Naive thymus-derived CD4-positive, alpha-beta T cell (primary cell): Measurements from ENCODE around the gene RHOBTB3. TPM values are rescaled to one million over a fixed set of nuclear protein-coding genes. Genes with fewer than 3 reads are reported as not detected.

Experiments used
- ATAC-seq: fragments of 150-1000 bp; cut with Tn5 transposase; 2 replicates; pipeline ENCODE4 v1.10.0; 2021; ENCODE audit warnings: mild to moderate bottlenecking, moderate library complexity
- CTCF ChIA-PET: fragments of 350-600 bp; sonication (Branson Sonifier 250); formaldehyde crosslinking; loops from one replicate; lab custom pipeline; 2021; ENCODE audit warnings: antibody characterized with exemption; lab: Charles Lee
- POLR2A ChIA-PET: fragments of 350-600 bp; sonication (Branson Sonifier 250); formaldehyde crosslinking; loops from one replicate; lab custom pipeline; 2021; ENCODE audit warnings: antibody characterized with exemption, inconsistent platforms; lab: Charles Lee
- DNase-seq, 9 donors: peaks; one replicate each; pipeline versions ENCODE4 v3.0.0 to v3.0.0-alpha.2; 2020 to 2022; ENCODE audit warnings: mixed read lengths in 1 of 9
- H3K27ac ChIP-seq: one replicate; pipeline ENCODE4 v1.7.0; 2013; ENCODE audit warnings: mild to moderate bottlenecking, low read depth, low read length, moderate library complexity
- H3K27me3 ChIP-seq, 2 donors: one replicate each; pipeline ENCODE4 v1.7.0; 2013; ENCODE audit warnings: low read length in 2 of 2, mild to moderate bottlenecking in 2 of 2, moderate library complexity in 2 of 2; ENCODE audit not compliant: control insufficient read depth in 2 of 2, insufficient read depth in 2 of 2
- H3K36me3 ChIP-seq, 3 experiments: 1 replicate in 2 of 3; 2 replicates in 1 of 3; pipeline ENCODE4 v1.7.0; 2013; ENCODE audit warnings: low read length in 3 of 3, mild to moderate bottlenecking in 3 of 3, moderate library complexity in 1 of 3; ENCODE audit not compliant: insufficient read depth in 3 of 3, control insufficient read depth in 2 of 3
- H3K4me1 ChIP-seq, 2 donors: one replicate each; pipeline ENCODE4 v1.7.0; 2013; ENCODE audit warnings: low read length in 2 of 2, mild to moderate bottlenecking in 2 of 2, moderate library complexity in 1 of 2; ENCODE audit not compliant: control insufficient read depth in 2 of 2, insufficient read depth in 2 of 2
- H3K4me3 ChIP-seq: 2 replicates; pipeline ENCODE4 v1.7.0; 2013; ENCODE audit warnings: mild to moderate bottlenecking, low read length
- H3K9me3 ChIP-seq, 3 experiments: 1 replicate in 2 of 3; 2 replicates in 1 of 3; pipeline ENCODE4 v1.7.0; 2013; ENCODE audit warnings: low read length in 3 of 3; ENCODE audit not compliant: control insufficient read depth in 2 of 3
- H3K27ac Mint-ChIP-seq, 9 donors: one replicate each; pipeline ENCODE4 v1.8.0; 2020 to 2022; ENCODE audit warnings: mixed read lengths in 9 of 9, mild to moderate bottlenecking in 8 of 9, moderate library complexity in 5 of 9, inconsistent platforms in 2 of 9
- H3K27me3 Mint-ChIP-seq, 5 donors: one replicate each; pipeline ENCODE4 v1.8.0; 2021 to 2022; ENCODE audit warnings: mixed read lengths in 5 of 5, mild to moderate bottlenecking in 1 of 5
- H3K36me3 Mint-ChIP-seq, 5 donors: one replicate each; pipeline ENCODE4 v1.8.0; 2020 to 2022; ENCODE audit warnings: mixed read lengths in 5 of 5, mild to moderate bottlenecking in 3 of 5, inconsistent platforms in 1 of 5
- H3K4me1 Mint-ChIP-seq, 7 donors: one replicate each; pipeline ENCODE4 v1.8.0; 2020 to 2022; ENCODE audit warnings: mixed read lengths in 7 of 7, mild to moderate bottlenecking in 3 of 7, inconsistent platforms in 1 of 7
- H3K4me3 Mint-ChIP-seq, 10 donors: one replicate each; pipeline ENCODE4 v1.8.0; 2020 to 2022; ENCODE audit warnings: mild to moderate bottlenecking in 10 of 10, mixed read lengths in 10 of 10, moderate library complexity in 6 of 10, inconsistent platforms in 2 of 10
- H3K9me3 Mint-ChIP-seq, 11 donors: one replicate each; pipeline ENCODE4 v1.8.0; 2020 to 2022; ENCODE audit warnings: mixed read lengths in 11 of 11, mild to moderate bottlenecking in 4 of 11, inconsistent platforms in 1 of 11, moderate library complexity in 1 of 11
- intact Hi-C, 2 donors: fragments of 100-400 bp; cut with micrococcal nuclease; formaldehyde crosslinking; loops; one replicate each; pipeline ENCODE4 v1.15.1; 2023
- polyA plus RNA-seq, 2 donors: library from polyadenylated mRNA; unstranded; fragments of 300-500 nt; fragmentation: Illumina TruSeq; gene quantifications; one replicate each; pipeline ENCODE4 v1.2.3, GENCODE V29; 2021
- total RNA-seq, 6 experiments: library from RNA in 5 of 6; stranded (reverse) in 5 of 6; gene quantifications; 1 replicate in 5 of 6; 2 replicates in 1 of 6; pipeline ENCODE4 v1.2.3 and lab custom pipeline; 2021 to 2026

The RHOBTB3 gene
- total and polyA plus RNA-seq, 7 experiments from 2014 or later, result 0.24 to 9.6 (median 4.6) TPM

DNA sequence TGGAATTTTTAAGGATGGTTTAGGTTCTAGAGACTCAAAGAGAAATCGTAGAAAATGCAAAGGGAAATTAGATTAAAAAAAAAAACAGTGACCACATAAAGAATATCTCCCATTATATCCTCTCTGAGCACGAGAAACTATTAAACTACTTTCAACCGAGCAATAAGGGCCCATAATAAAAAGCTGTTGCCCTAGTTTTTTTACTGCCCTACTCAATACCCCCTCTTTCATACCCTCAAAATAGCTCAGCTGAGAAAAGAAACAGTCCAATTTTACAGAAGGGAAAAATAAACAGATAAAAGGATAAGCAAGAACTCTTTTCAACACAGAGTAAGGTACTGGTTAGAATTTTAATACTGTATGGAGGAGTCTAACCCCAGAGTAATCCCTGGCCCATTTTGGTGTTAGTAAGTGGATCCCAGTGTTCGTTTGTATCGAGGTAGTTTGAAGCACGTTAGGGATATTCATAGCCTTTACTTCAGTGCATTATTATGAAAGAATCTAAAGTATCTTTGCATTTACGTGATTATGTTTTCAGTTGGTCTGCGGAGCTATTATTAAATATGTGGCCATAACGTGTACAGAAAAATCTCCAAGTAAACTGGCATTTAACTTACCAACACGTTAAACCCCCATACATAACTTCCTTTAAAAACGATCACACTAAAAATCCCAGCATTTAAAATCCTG lies 980 bp upstream of the RHOBTB3 start:
- no peaks in the 10 kb centered on the region for H3K9me3 ChIP-seq
- no peak for DNase-seq
- Mint-ChIP-seq H3K27ac (peak overlapping the region in 7 of 9 donors; percentile 30 to 88 (median 62)), H3K36me3 (no peaks in the 10 kb centered on the region), H3K9me3 (no peaks in the 10 kb centered on the region), H3K4me1 (peaks cover 32 to 90% (median 61%) of the 10 kb centered on the region in 7 donors), H3K27me3 (peaks cover 6 to 80% (median 12%) of the 10 kb centered on the region in 5 donors), H3K4me3 (peak overlapping the region; percentile 74 to 94 (median 86))
- intact Hi-C loops, result loop anchor here (2.0 to 5.0 kb wide), 6 partner anchors 31 to 175 kb away; partner anchors contain the start of genes ARSK (in 1 of the 2), RFESD (in 1 of the 2) and SKIC3 (in 1 of the 2)
- no peak for ATAC-seq
- ChIA-PET POLR2A (interaction anchor here (0.7 kb wide), 1 partner anchor 108 kb away, joined by 3 read pairs; no protein-coding TSS in a partner anchor), CTCF (interaction anchor here (0.6 to 1.0 kb wide), 2 partner anchors 31 to 88 kb away, joined by 3 to 4 read pairs; no protein-coding TSS in a partner anchor)
- H3K27ac ChIP-seq, result no peak overlapping the region
- H3K4me3 ChIP-seq, result peak overlapping the region; percentile 64
- peaks cover 4 to 6% of the 10 kb centered on the region in 2 donors for H3K27me3 ChIP-seq
- H3K36me3 ChIP-seq, result no peaks in the 10 kb centered on the region
- H3K4me1 ChIP-seq, result peaks cover 0 to 20% of the 10 kb centered on the region in 2 donors

DNA sequence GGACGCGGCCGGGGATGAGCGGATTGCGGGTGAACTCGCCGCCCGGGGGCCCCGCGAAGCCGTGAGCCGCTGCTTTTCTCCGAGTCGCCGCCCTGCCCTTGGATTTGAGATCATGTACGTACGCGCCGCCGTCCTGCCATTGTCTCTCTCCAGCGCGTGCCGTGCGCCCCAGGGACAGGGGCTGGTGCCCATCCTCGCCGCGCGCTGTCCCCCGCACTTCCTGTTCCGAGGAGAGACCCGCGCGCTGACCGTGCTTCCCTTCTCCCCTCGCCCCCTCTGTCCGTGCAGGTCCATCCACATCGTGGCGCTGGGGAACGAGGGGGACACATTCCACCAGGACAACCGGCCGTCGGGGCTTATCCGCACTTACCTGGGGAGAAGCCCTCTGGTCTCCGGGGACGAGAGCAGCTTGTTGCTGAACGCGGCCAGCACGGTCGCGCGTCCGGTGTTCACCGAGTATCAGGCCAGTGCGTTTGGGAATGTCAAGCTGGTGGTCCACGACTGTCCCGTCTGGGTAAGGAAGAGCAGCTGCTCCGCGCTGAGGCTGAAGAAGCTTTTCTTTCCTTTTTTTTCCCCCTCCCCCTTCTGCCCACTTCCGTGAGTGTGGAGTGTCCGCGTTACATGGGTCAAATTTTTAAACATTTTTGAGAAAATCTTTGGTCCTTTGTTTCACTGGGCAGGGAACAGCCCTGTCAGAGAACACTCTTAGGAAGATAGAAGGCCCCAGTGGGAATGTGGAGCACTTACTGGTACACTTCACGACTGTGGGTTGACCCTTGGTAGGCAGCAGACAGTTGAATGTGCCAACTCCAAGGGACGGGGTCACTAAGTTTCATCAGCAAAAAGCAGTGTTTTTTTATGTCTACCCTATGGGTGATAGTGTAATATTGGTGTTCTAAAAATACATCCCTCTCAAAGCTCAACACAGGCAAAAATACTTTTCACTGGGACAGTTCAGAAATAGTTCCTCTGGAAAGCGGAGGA lies 727 bp downstream of the RHOBTB3 start:
- peaks cover 4 to 6% of the 10 kb centered on the region in 2 donors for H3K27me3 ChIP-seq
- ATAC-seq (peak; percentile 17), DNase-seq (peak in 8 of 9 donors; percentile 16 to 53 (median 39))
- intact Hi-C loops, result loop anchor here (2.0 to 5.0 kb wide), 6 partner anchors 29 to 177 kb away; partner anchors contain the start of genes ARSK (in 1 of the 2), RFESD (in 1 of the 2) and SKIC3 (in 1 of the 2)
- H3K9me3 ChIP-seq, result no peaks in the 10 kb centered on the region
- Mint-ChIP-seq H3K4me1 (peaks cover 29 to 79% (median 56%) of the 10 kb centered on the region in 7 donors), H3K27ac (peak overlapping the region in 6 of 9 donors; percentile 13 to 84 (median 55)), H3K9me3 (no peaks in the 10 kb centered on the region), H3K4me3 (peak overlapping the region; percentile 83 to 93 (median 86)), H3K36me3 (no peaks in the 10 kb centered on the region), H3K27me3 (peaks cover 6 to 76% (median 13%) of the 10 kb centered on the region in 5 donors)
- H3K4me1 ChIP-seq, result peaks cover 0 to 20% of the 10 kb centered on the region in 2 donors
- POLR2A ChIA-PET, result no interaction called here
- no peaks in the 10 kb centered on the region for H3K36me3 ChIP-seq
- peak overlapping the region; percentile 64 for H3K4me3 ChIP-seq
- peak overlapping the region; percentile 9 for H3K27ac ChIP-seq
- CTCF ChIA-PET, result no interaction called here

DNA sequence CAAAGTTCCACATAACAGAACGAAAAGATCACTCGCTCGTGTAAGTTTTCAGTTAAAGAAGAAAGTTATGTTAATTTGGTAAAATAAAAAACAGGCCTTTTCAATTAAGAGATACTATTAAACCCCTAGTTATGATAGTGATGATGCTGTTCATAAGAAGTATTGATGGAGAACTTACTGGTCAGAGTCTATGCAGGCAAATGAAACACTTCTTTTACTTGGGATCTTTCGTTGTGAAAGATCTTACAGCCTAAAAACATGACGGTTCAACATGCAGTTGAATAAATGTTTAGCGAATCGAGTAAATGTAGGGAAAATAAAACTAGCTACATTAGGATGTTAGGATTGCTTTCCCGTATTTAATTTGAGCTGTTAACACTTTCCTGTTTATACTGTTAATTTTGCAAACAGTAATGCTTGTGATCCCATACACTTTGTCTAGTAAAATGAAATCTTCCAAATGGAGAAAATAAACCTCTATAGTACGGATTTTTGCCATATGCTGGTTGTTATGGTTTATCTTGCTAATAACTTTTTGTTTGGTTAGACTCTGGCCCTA lies 2.0 kb downstream of the RHOBTB3 start:
- no peaks in the 10 kb centered on the region for H3K9me3 Mint-ChIP-seq
- intact Hi-C loops, result loop anchor here (5.0 kb wide), 2 partner anchors 71 to 86 kb away; partner anchors contain the start of gene RFESD (in 1 of the 2)
- peaks cover 0 to 2% (median 0%) of the 10 kb centered on the region in 5 donors for H3K36me3 Mint-ChIP-seq

DNA sequence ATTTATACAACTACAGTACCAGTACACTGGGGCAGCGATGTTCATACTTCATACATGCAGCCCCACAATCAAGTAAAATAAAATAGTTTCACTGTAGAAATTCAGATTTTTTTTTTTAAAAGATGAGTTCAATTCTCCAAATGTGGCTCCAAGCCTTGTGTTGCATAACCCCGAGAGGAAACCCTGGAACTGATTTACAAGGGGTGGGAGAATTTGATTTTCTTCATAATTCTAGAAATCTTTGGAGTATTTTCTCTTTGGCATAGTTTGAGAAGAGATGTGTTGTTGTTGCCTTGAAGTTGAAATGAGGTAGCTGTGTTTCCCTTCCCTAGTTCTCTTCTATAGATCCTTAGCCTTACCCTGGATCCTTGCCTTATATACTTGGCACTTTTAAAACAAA lies 3.1 kb downstream of the RHOBTB3 start:
- CTCF ChIA-PET, result interaction anchor here (0.6 kb wide), 1 partner anchor 89 kb away, joined by 3 read pairs; no protein-coding TSS in a partner anchor
- H3K27me3 Mint-ChIP-seq, result peaks cover 6 to 68% (median 13%) of the 10 kb centered on the region in 5 donors

More for the DNA sequence above, 2.0 kb downstream of the RHOBTB3 start:
- no peak overlapping the region for H3K27ac ChIP-seq
- H3K9me3 ChIP-seq, result no peaks in the 10 kb centered on the region
- DNase-seq, result no peak
- peaks cover 16 to 66% (median 42%) of the 10 kb centered on the region in 7 donors for H3K4me1 Mint-ChIP-seq
- no peak for ATAC-seq
- peaks cover 6 to 75% (median 13%) of the 10 kb centered on the region in 5 donors for H3K27me3 Mint-ChIP-seq
- H3K4me1 ChIP-seq, result peaks cover 0 to 10% of the 10 kb centered on the region in 2 donors
- ChIA-PET CTCF (interaction anchor here (1.1 kb wide), 1 partner anchor 119 kb away, joined by 3 read pairs; no protein-coding TSS in a partner anchor), POLR2A (no interaction called here)
- H3K36me3 ChIP-seq, result no peaks in the 10 kb centered on the region
- no peak overlapping the region for H3K27ac Mint-ChIP-seq
- no peak overlapping the region for H3K4me3 ChIP-seq
- peaks cover 4 to 6% of the 10 kb centered on the region in 2 donors for H3K27me3 ChIP-seq
- peak overlapping the region in 5 of 10 donors; percentile 20 to 86 (median 52) for H3K4me3 Mint-ChIP-seq

DNA sequence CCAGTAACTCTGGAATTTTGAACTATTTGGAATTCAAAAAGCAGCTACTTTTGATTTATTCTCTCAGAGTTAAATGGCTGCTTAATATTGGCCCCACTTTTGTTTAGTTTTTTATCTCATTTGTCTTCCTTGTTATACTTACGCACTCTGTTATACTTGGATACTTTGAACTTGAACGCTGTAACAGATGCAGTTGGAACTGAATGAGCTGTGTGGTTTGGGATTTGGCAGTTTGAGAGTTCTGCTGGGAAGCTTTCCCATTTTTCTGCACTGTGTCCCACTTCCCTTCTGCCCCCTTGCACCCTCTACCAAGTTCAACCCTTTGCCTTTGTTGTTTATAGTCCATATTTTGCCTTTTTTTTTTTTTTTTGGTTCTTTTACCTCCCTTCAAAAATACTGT lies 3.8 kb downstream of the RHOBTB3 start:
- Mint-ChIP-seq H3K36me3 (peaks cover 0 to 15% (median 5%) of the 10 kb centered on the region in 5 donors), H3K27ac (peak overlapping the region in 1 of 9 donors; percentile 52), H3K9me3 (no peaks in the 10 kb centered on the region), H3K4me3 (no peak overlapping the region), H3K4me1 (peaks cover 12 to 49% (median 25%) of the 10 kb centered on the region in 7 donors), H3K27me3 (peaks cover 6 to 65% (median 13%) of the 10 kb centered on the region in 5 donors)
- ChIA-PET POLR2A (interaction anchor here (0.7 kb wide), 3 partner anchors 11 to 1076 kb away, joined by 3 to 6 read pairs (median 3); no protein-coding TSS in a partner anchor), CTCF (no interaction called here)
- intact Hi-C loops, result loop anchor here (5.0 kb wide), 2 partner anchors 73 to 88 kb away; partner anchors contain the start of gene RFESD (in 1 of the 2)
- Histone ChIP-seq H3K4me1 (no peaks in the 10 kb centered on the region), H3K9me3 (no peaks in the 10 kb centered on the region), H3K36me3 (no peaks in the 10 kb centered on the region), H3K27ac (no peak overlapping the region), H3K4me3 (no peak overlapping the region), H3K27me3 (peaks cover 4 to 6% of the 10 kb centered on the region in 2 donors)
- no peak for ATAC-seq
- DNase-seq, result no peak

More for the DNA sequence above, 3.1 kb downstream of the RHOBTB3 start:
- no peak overlapping the region for H3K27ac ChIP-seq
- Mint-ChIP-seq H3K4me1 (peaks cover 12 to 56% (median 32%) of the 10 kb centered on the region in 7 donors), H3K9me3 (no peaks in the 10 kb centered on the region), H3K36me3 (peaks cover 0 to 9% (median 5%) of the 10 kb centered on the region in 5 donors), H3K27ac (no peak overlapping the region), H3K4me3 (peak overlapping the region in 1 of 10 donors; percentile 48)
- intact Hi-C loops, result loop anchor here (5.0 kb wide), 2 partner anchors 72 to 87 kb away; partner anchors contain the start of gene RFESD (in 1 of the 2)
- H3K4me3 ChIP-seq, result no peak overlapping the region
- H3K9me3 ChIP-seq, result no peaks in the 10 kb centered on the region
- ATAC-seq (no peak), DNase-seq (no peak)
- H3K4me1 ChIP-seq, result peaks cover 0 to under 1% of the 10 kb centered on the region in 2 donors
- peaks cover 4 to 6% of the 10 kb centered on the region in 2 donors for H3K27me3 ChIP-seq
- H3K36me3 ChIP-seq, result no peaks in the 10 kb centered on the region
- POLR2A ChIA-PET, result no interaction called here
